Measurements from ENCODE around the gene PLPP4.

- TF ChIP-seq POLR2AphosphoS5 (IDR thresholded peaks at IDR 0.05; ENCODE audit: low read depth, low read length) (no peak), POLR2A (IDR thresholded peaks at IDR 0.05; ENCODE audit: low read depth, low read length) (no peak), TAF1 (IDR thresholded peaks at IDR 0.05; ENCODE audit: low read depth, low read length) (no peak), POU2F2 (IDR thresholded peaks at IDR 0.05; ENCODE audit: low read depth, low read length) (no peak), SPI1 (IDR thresholded peaks at IDR 0.05; ENCODE audit: low read depth, low read length) (no peak)
These were observed 19.5 kb upstream of the PLPP4 start for GRCh38 chr10:120437541-120437940.
